Activated CD8-positive, alpha-beta memory T cell treated with anti-CD3 and anti-CD28 coated beads for 1 hour (primary cell): ENCODE measurements around the gene FNIP1.
"Not testable (repeated sequence)": the region's sequence is repeated elsewhere in the genome, so short reads cannot be mapped to it uniquely, and the experiment has no call there.

ENCODE experiments used
- DNase-seq, 2 donors: peaks; one replicate each; pipeline ENCODE4 v3.0.0-alpha.2; 2020; ENCODE audit warnings: low read depth in 1 of 2; ENCODE audit errors: extremely low read depth in 1 of 2

FNIP1 gene

GRCh38 chr5:131787736-131788135 lies 9.1 kb downstream of the FNIP1 start:
- no peak for DNase-seq

- DNase-seq: no peak
Observed at GRCh38 chr5:131786900-131787692, 9.7 kb downstream of the FNIP1 start.

GRCh38 chr5:131786036-131786435 lies 10.8 kb downstream of the FNIP1 start:
- no peak for DNase-seq

- DNase-seq: no peak
Observed at GRCh38 chr5:131783874-131784273, 12.9 kb downstream of the FNIP1 start.

DNA sequence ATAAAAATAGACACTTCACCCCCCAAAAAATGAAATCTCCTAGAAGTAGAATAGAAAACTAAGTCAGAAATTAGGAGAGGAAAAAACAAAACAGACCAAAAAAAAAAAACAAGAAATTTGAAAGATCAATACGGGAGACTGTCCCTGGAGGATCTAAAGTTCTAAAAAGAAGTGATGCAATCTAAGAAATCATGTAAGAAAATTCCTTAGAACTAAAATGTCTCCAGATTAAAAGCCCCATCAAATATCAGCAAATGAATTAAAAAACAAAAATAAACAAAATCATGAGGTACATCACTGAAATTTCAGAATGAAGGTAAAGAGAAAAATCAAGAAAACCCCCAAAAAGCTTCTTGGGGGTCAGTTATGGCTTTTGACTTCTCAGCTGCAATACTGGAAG lies 13.5 kb downstream of the FNIP1 start:
- no peak for DNase-seq

DNA sequence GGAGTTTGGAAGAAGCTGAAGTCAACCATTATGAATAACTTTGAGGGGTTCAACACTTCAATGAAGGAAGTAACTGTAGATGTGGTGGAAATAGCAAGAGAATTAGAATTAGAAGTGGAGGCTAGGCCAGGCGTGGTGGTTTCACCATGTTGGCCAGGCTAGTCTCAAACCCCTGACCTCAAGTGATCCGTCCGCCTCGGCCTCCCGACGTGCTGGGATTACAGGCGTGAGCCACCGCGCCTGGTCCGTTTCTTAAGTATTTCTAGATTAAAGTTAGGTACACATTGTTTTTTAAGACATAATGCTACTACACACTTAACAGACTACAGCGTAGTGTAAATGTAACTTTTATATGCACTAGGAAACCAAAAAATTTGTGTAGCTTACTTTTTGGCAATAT lies 14.1 kb downstream of the FNIP1 start:
- DNase-seq: no peak

DNA sequence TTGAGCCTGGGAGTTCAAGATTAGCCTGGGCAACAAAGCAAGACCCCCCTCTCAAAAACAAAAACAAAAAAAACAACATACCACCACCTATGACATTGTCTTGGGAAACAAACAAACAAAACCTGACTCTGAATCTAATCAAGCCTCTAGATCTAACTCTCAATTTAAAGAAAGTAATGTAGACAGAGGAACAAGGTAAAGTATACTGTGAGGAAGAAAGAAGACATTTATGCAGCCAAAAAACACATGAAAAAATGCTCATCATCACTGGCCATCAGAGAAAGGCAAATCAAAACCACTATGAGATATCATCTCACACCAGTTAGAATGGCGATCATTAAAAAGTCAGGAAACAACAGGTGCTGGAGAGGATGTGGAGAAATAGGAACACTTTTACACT lies 18.7 kb downstream of the FNIP1 start:
- DNase-seq: not testable (repeated sequence)

DNA sequence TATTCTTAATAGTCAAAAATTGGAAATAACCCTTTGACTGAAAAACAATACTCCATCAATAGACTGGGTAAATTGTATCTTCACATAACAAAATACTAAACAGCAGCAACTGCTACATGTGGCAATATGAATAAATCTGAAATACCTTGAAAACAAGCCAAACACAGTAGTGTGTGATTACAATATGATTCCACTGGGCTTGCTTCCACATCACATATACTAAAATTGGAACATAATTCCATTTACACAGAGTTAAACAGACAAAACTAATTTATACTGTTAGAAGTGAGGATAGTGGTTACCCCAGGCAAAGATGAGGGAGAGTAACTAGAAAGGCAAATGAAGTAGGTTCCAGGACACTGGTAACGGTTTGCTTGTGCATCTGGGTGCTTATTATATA lies 20.4 kb downstream of the FNIP1 start:
- no peak for DNase-seq

DNA sequence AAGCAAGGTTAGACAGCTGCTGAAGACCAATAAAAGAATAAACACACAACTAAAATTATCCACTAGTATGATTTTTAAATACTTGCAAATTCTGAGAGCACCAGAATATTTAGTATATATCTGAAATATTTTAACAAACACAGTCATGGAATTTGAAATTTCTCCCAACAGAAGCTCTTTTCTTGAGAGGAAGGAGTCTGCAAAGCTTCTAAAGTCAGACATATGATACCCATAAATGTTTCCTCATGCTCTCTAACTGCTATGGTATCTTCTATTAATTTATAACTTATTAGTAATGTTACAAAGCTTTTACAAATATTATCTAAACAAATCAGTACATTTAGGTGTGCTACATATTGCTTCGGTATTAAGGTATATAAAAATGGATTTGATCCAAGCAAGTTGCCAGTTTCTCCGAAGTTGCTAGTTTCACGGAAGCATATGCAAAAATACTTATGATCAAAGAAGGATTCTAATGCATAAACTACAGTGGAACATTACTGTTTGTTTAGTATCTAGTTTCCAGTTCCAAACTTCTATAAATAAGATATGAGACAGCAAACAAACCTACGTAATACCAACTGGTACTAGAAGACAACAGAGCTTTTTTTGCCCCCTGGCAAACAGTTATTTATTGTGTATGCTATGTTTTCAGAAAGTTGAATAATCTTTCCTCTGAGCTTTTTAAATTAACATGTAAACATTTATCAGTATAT lies 22.0 kb downstream of the FNIP1 start:
- no peak for DNase-seq

DNA sequence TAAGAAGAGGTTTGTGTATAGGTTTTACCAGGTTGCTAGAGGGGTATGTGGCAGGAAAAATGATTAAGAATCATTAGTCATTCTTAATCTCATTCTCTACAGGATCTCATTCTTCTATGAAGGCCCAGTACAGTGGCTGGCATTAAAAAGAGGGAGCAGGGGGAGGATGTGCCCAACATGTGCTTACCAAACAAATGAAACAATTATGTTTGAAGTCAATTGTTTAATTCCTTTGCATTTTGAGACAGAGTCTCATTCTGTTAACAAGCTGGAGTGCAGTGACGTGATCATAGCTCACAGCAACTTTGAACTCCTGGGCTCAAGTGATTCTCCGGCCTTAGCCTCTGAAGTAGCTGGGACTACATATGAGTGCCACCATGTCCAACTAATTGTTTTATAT lies 23.0 kb downstream of the FNIP1 start:
- DNase-seq: no peak

DNA sequence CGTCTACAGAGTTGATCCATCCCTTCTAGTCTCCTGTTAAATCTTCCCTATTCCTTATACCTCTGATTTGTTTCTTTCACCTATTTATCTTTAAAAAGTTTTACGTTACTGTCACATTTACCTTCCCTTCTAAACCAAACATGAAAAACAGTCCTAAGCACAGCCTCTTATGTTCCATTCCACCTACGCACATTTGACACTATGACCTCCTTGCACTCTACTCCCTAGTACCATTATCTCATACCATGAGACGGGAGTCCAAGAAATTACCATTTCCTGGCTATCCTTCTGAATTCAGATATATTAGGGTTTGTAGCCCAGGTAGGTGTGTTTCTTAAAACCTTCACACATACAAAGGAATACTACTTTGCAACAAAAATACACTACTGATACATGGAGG lies 25.1 kb downstream of the FNIP1 start:
- DNase-seq: no peak

GRCh38 chr5:131769961-131770360 lies 26.9 kb downstream of the FNIP1 start:
- DNase-seq: no peak

- no peak for DNase-seq
Observed at GRCh38 chr5:131769336-131769735, 27.5 kb downstream of the FNIP1 start.

DNA sequence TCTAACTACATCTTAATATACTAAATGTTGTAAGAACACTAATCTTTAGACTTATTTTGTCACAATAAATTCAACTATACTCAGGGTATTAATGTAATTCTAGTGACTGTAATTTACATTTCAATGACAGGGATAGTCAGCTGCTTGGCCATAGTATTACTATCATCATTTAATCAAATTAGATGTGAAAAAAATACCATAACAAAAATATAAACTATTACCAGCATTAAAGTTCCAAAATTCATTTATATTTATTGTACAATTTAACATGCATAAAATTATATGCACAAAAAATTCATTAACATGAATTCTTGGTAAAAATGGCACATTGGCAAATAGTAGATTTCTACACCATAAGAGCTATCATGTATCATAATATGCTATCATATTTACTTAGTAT lies 28.9 kb downstream of the FNIP1 start:
- DNase-seq: no peak

GRCh38 chr5:131766689-131767088 lies 30.1 kb downstream of the FNIP1 start:
- no peak for DNase-seq

DNA sequence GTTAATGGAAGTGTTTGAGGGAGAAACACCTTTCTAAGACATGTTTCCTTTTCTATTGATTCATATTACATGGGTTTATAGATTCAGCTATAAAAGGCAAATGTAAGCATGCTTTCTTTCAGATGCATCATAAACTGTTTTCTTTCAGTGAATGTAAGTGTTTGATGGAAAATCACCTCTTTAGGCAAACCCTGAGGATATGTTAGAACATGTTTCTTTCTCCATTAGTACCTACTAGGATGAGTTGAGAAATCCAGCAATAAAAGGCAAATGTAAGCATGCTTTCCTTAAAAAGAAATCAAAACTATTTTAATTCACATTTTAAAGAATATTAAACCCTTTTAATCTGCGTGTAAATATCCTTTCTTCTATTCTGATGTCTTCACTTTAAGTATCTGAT lies 31.6 kb downstream of the FNIP1 start:
- DNase-seq: no peak

GRCh38 chr5:131763968-131764367 lies 32.8 kb downstream of the FNIP1 start:
- DNase-seq: no peak

DNA sequence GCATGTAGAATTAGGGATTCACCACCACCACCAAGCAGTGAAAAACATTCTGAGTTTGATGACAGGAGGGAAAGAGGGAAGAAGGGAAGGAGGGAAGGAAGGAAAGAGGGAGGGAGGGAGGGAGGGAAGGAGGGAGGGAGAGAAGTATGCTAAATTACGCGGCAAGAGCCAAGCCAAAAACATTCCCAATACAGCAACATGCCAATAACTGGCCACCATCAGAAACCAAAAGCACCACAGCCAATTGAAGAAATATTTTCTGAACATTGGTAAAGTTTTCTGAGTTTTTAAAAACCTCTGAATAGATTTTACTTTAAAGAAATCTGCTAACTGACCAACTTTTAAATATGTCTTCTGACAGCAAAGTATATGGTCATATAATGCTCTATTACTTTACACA lies 36.0 kb downstream of the FNIP1 start:
- DNase-seq: no peak

GRCh38 chr5:131759704-131760103 lies 37.1 kb downstream of the FNIP1 start:
- DNase-seq: no peak

GRCh38 chr5:131758520-131758900 lies 38.3 kb downstream of the FNIP1 start:
- no peak for DNase-seq

- no peak for DNase-seq
Observed at GRCh38 chr5:131757830-131758519, 38.8 kb downstream of the FNIP1 start.

GRCh38 chr5:131756942-131757341 lies 39.9 kb downstream of the FNIP1 start:
- DNase-seq: no peak
